Measurements from ENCODE around the gene IQGAP2. TPM values are rescaled to one million over a fixed set of nuclear protein-coding genes. Genes with fewer than 3 reads are reported as not detected.

The IQGAP2 gene
- total RNA-seq, 1 donor from 2014 or later = 8.8 TPM

GRCh38 chr5:76379855-76380254 is 23.2 kb upstream of the IQGAP2 start:
- Mint-ChIP-seq H3K9me3 (no peaks in the 10 kb centered on the region), H3K4me3 (no peak overlapping the region), H3K4me1 (peaks cover 5% of the 10 kb centered on the region), H3K27ac (no peak overlapping the region), H3K36me3 (ENCODE audit: low read depth) (no peaks in the 10 kb centered on the region), H3K27me3 (no peaks in the 10 kb centered on the region)
- DNase-seq (no peak), ATAC-seq (ENCODE audit: low read depth) (no peak)
- CTCF ChIA-PET = no interaction called here
- intact Hi-C loops (cut with micrococcal nuclease) = no loop called here
- POLR2A ChIA-PET = no interaction called here
- no peak for TF ChIP-seq CTCF (IDR thresholded peaks at IDR 0.05)

- ATAC-seq (ENCODE audit: low read depth) = no peak
- peaks cover 5% of the 10 kb centered on the region for H3K4me1 Mint-ChIP-seq
- no peak overlapping the region for H3K27ac Mint-ChIP-seq
Observed at GRCh38 chr5:76380346-76381066, 22.6 kb upstream of the IQGAP2 start.

GRCh38 chr5:76383126-76383832 is 19.8 kb upstream of the IQGAP2 start:
- no peak for DNase-seq
- H3K4me3 Mint-ChIP-seq = no peak overlapping the region
- H3K4me1 Mint-ChIP-seq = peaks cover 5% of the 10 kb centered on the region
- TF ChIP-seq CTCF (IDR thresholded peaks at IDR 0.05) = no peak
- H3K9me3 Mint-ChIP-seq = no peaks in the 10 kb centered on the region
- H3K27ac Mint-ChIP-seq = no peak overlapping the region
- no peak for ATAC-seq (ENCODE audit: low read depth)
- POLR2A ChIA-PET = no interaction called here
- intact Hi-C loops (cut with micrococcal nuclease) = no loop called here
- CTCF ChIA-PET = interaction anchor here (1.5 kb wide), 1 partner anchor 19 kb away, joined by 3 read pairs; no protein-coding TSS in a partner anchor
- no peaks in the 10 kb centered on the region for H3K36me3 Mint-ChIP-seq (ENCODE audit: low read depth)
- no peaks in the 10 kb centered on the region for H3K27me3 Mint-ChIP-seq

More at GRCh38 chr5:76380346-76381066, 22.6 kb upstream of the IQGAP2 start:
- no peaks in the 10 kb centered on the region for H3K9me3 Mint-ChIP-seq
- H3K36me3 Mint-ChIP-seq (ENCODE audit: low read depth) = no peaks in the 10 kb centered on the region
- CTCF ChIA-PET = no interaction called here
- intact Hi-C loops (cut with micrococcal nuclease) = no loop called here
- H3K4me3 Mint-ChIP-seq = no peak overlapping the region
- no peak for DNase-seq
- POLR2A ChIA-PET = no interaction called here
- no peak for TF ChIP-seq CTCF (IDR thresholded peaks at IDR 0.05)
- H3K27me3 Mint-ChIP-seq = no peaks in the 10 kb centered on the region

GRCh38 chr5:76384189-76384588 is 18.9 kb upstream of the IQGAP2 start:
- Mint-ChIP-seq H3K27ac (no peak overlapping the region), H3K9me3 (no peaks in the 10 kb centered on the region), H3K4me1 (peaks cover 4% of the 10 kb centered on the region), H3K36me3 (ENCODE audit: low read depth) (no peaks in the 10 kb centered on the region), H3K4me3 (no peak overlapping the region), H3K27me3 (peaks cover 5% of the 10 kb centered on the region)
- intact Hi-C loops (cut with micrococcal nuclease) = no loop called here
- no peak for ATAC-seq (ENCODE audit: low read depth)
- DNase-seq = no peak
- no peak for TF ChIP-seq CTCF (IDR thresholded peaks at IDR 0.05)
- ChIA-PET CTCF (interaction anchor here (1.5 kb wide), 1 partner anchor 18 kb away, joined by 3 read pairs; no protein-coding TSS in a partner anchor), POLR2A (no interaction called here)

GRCh38 chr5:76384705-76385104 is 18.4 kb upstream of the IQGAP2 start:
- H3K27me3 Mint-ChIP-seq = peaks cover 6% of the 10 kb centered on the region
- no peak overlapping the region for H3K27ac Mint-ChIP-seq
- TF ChIP-seq CTCF (IDR thresholded peaks at IDR 0.05) = no peak
- intact Hi-C loops (cut with micrococcal nuclease) = no loop called here
- H3K4me3 Mint-ChIP-seq = no peak overlapping the region
- H3K4me1 Mint-ChIP-seq = no peaks in the 10 kb centered on the region
- ChIA-PET POLR2A (no interaction called here), CTCF (interaction anchor here (1.5 kb wide), 1 partner anchor 17 kb away, joined by 3 read pairs; no protein-coding TSS in a partner anchor)
- H3K9me3 Mint-ChIP-seq = no peaks in the 10 kb centered on the region
- DNase-seq (no peak), ATAC-seq (ENCODE audit: low read depth) (no peak)
- H3K36me3 Mint-ChIP-seq (ENCODE audit: low read depth) = no peaks in the 10 kb centered on the region

Data from activated B cell treated with CpG ODN at 0.5 μM for 24 hours (primary cell).